Measurements from ENCODE around the gene TMEM154. TPM values are rescaled to one million over a fixed set of nuclear protein-coding genes. Genes with fewer than 3 reads are reported as not detected.

TMEM154 gene
- total RNA-seq, 1 donor from 2014 or later, result 0.46 TPM

DNA sequence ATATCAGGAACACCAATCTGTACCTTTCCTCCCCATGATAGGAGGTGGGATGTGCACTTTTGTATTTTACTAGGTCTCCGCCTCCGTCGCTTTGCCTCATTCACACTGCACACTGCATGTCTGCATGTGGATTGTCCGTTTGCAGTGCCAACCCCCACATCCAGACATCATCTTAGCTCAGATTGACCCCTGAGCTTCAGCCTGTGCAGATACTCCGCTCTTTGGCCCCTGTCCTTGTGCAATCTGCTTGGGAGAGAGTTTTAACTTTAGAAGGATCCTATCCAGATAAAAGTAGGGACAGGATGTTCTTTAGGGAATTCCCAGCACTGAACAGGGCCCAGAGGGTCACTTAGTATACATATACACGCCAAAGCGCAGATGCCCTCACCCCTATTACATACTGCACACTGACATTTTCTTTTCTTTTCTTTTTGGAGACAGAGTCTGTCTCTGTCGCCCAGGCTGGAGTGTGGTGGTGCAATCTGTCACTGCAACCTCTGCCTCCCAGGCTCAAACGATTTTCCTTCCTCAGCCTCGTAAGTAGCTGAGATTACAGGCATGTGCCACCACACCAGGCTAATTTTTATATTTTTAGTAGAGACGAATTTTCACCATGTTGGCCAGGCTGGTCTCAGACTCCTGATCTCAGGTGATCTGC, 100.6 kb downstream of the TMEM154 start:
- no peak overlapping the region for H3K27ac Mint-ChIP-seq
- no peaks in the 10 kb centered on the region for H3K36me3 Mint-ChIP-seq (ENCODE audit: insufficient read depth)
- H3K27me3 Mint-ChIP-seq, result no peaks in the 10 kb centered on the region

DNA sequence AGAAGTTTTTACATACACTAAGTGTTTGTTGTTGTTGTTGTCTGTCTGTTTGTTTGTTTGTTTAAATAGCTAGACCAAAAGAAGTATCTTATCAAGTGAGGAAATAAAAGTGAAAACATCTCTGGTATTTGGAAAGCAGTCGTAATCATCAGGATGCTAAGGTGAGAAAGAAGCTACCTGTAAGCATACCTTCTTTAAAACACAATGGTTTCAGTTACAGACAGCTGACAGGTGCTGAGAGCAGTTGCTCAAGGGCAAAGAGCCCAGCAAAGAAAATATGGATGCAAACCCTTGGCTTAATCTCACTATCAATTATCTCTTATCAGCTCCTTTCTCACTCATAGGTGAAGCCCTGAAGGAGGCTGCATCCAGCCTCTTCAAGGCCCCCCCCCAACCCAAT, 101.1 kb downstream of the TMEM154 start:
- H3K27me3 Mint-ChIP-seq, result no peaks in the 10 kb centered on the region
- peaks cover 3% of the 10 kb centered on the region for H3K9me3 Mint-ChIP-seq (ENCODE audit: low read depth)
- H3K4me3 Mint-ChIP-seq (ENCODE audit: low read depth), result no peak overlapping the region
- TF ChIP-seq, protein P1, sequence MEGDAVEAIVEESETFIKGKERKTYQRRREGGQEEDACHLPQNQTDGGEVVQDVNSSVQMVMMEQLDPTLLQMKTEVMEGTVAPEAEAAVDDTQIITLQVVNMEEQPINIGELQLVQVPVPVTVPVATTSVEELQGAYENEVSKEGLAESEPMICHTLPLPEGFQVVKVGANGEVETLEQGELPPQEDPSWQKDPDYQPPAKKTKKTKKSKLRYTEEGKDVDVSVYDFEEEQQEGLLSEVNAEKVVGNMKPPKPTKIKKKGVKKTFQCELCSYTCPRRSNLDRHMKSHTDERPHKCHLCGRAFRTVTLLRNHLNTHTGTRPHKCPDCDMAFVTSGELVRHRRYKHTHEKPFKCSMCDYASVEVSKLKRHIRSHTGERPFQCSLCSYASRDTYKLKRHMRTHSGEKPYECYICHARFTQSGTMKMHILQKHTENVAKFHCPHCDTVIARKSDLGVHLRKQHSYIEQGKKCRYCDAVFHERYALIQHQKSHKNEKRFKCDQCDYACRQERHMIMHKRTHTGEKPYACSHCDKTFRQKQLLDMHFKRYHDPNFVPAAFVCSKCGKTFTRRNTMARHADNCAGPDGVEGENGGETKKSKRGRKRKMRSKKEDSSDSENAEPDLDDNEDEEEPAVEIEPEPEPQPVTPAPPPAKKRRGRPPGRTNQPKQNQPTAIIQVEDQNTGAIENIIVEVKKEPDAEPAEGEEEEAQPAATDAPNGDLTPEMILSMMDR (IDR thresholded peaks at IDR 0.05; ENCODE audit: unreplicated experiment), result no peak
- H3K36me3 Mint-ChIP-seq (ENCODE audit: insufficient read depth), result no peaks in the 10 kb centered on the region
- H3K4me1 Mint-ChIP-seq (ENCODE audit: low read depth), result peaks cover 40% of the 10 kb centered on the region
- DNase-seq (ENCODE audit: low spot score, unreplicated experiment), result no peak
- no peak overlapping the region for H3K27ac Mint-ChIP-seq

More for the DNA sequence above, 100.6 kb downstream of the TMEM154 start:
- TF ChIP-seq, protein P1 (IDR thresholded peaks at IDR 0.05; ENCODE audit: unreplicated experiment), result no peak
- no peak for DNase-seq (ENCODE audit: low spot score, unreplicated experiment)
- Mint-ChIP-seq H3K4me1 (ENCODE audit: low read depth) (peaks cover 38% of the 10 kb centered on the region), H3K9me3 (ENCODE audit: low read depth) (peaks cover 3% of the 10 kb centered on the region), H3K4me3 (ENCODE audit: low read depth) (no peak overlapping the region)

DNA sequence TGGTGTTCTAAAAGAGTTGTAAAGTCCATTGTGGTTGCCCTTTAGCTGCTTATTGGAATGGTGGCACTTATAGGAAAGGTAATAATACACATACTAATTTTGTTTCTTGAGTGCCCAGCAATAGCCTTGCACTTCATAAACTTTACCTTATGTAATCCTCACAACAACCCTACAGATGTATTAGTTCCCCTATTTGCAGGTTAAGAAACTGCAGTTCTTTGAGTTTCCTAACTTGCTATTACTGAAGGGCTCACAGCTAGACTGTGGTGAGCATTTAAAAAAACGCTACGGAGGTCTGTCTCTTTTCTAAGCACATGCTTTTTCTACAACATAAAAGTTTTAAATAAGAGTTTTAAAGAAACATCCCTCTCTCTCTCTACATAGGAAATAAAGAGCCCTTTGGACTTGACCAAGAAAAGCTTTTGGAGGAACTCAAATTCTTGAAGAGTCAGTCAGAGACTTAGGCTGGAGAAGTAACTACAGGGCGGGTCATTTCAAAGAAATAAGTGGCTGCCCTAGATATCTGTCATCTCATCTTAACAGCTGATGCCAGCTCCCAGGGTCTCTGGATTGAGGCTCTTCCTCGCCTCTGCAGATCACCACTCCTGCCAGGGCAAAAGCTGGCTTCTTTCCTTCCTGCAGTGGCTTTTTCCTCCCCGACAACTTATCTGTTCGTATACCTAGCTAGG, 101.9 kb downstream of the TMEM154 start:
- TF ChIP-seq, protein P1 (IDR thresholded peaks at IDR 0.05; ENCODE audit: unreplicated experiment), result no peak
- Mint-ChIP-seq H3K27ac (no peak overlapping the region), H3K27me3 (no peaks in the 10 kb centered on the region), H3K9me3 (ENCODE audit: low read depth) (peaks cover 3% of the 10 kb centered on the region), H3K4me3 (ENCODE audit: low read depth) (no peak overlapping the region), H3K36me3 (ENCODE audit: insufficient read depth) (no peaks in the 10 kb centered on the region), H3K4me1 (ENCODE audit: low read depth) (peaks cover 40% of the 10 kb centered on the region)
- no peak for DNase-seq (ENCODE audit: low spot score, unreplicated experiment)

DNA sequence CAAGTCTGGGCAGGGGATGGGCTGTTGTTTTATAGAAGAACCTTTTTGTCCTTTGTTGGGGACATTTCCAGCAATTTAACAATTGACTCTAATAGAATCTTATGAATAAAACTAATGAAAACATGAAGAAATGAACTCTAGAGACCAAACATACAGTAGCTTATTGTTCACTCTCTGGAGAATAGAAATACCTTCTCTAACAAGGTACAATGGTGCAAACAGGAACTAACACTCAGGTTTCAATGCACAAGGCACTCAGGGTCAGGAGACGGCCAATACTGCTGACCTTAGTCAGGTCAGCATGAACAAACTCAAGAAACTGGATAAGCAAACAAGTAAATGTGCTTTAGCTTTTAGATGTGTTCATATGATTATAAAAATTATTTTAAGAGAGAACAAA, 104.3 kb downstream of the TMEM154 start:
- peaks cover 36% of the 10 kb centered on the region for H3K4me1 Mint-ChIP-seq (ENCODE audit: low read depth)
- H3K27me3 Mint-ChIP-seq, result no peaks in the 10 kb centered on the region
- H3K27ac Mint-ChIP-seq, result peak overlapping the region; percentile 53

DNA sequence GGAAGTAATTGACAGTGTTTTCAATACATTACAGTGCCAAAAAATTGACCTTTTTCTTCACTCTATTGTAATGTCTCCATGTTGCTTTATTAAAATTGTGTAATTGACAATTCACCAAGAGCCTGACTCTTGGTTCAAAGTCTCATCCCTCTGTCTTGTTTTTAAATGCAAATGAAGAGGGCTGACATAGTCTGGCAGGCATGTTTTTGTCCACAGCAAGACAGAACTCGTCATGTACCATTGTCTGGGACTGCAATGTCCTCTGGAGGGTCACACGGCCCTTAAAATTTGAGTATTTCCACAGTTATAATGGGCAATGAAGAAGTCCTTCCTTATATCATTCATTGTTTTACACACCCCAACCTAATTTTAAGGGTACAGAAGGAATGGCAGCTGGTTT, 105.9 kb downstream of the TMEM154 start:
- H3K27me3 Mint-ChIP-seq, result no peaks in the 10 kb centered on the region
- no peak for DNase-seq (ENCODE audit: low spot score, unreplicated experiment)
- H3K9me3 Mint-ChIP-seq (ENCODE audit: low read depth), result peaks cover 4% of the 10 kb centered on the region
- H3K27ac Mint-ChIP-seq, result no peak overlapping the region
- no peak overlapping the region for H3K4me3 Mint-ChIP-seq (ENCODE audit: low read depth)
- peaks cover 27% of the 10 kb centered on the region for H3K4me1 Mint-ChIP-seq (ENCODE audit: low read depth)
- no peaks in the 10 kb centered on the region for H3K36me3 Mint-ChIP-seq (ENCODE audit: insufficient read depth)
- TF ChIP-seq, protein P1 (IDR thresholded peaks at IDR 0.05; ENCODE audit: unreplicated experiment), result no peak

More for the DNA sequence above, 104.3 kb downstream of the TMEM154 start:
- Mint-ChIP-seq H3K9me3 (ENCODE audit: low read depth) (no peaks in the 10 kb centered on the region), H3K4me3 (ENCODE audit: low read depth) (no peak overlapping the region), H3K36me3 (ENCODE audit: insufficient read depth) (no peaks in the 10 kb centered on the region)
- no peak for DNase-seq (ENCODE audit: low spot score, unreplicated experiment)
- TF ChIP-seq, protein P1 (IDR thresholded peaks at IDR 0.05; ENCODE audit: unreplicated experiment), result no peak
